ENCODE measurements around the gene NTN5. TPM values are rescaled to one million over a fixed set of nuclear protein-coding genes. Genes with fewer than 3 reads are reported as not detected.
A peak's percentile ranks its signal among the peaks of the same experiment; 100 is the strongest.

Gene NTN5
- total and polyA plus RNA-seq, 2 experiments from 2014 or later: 0.33 TPM; not detected in 1

DNA sequence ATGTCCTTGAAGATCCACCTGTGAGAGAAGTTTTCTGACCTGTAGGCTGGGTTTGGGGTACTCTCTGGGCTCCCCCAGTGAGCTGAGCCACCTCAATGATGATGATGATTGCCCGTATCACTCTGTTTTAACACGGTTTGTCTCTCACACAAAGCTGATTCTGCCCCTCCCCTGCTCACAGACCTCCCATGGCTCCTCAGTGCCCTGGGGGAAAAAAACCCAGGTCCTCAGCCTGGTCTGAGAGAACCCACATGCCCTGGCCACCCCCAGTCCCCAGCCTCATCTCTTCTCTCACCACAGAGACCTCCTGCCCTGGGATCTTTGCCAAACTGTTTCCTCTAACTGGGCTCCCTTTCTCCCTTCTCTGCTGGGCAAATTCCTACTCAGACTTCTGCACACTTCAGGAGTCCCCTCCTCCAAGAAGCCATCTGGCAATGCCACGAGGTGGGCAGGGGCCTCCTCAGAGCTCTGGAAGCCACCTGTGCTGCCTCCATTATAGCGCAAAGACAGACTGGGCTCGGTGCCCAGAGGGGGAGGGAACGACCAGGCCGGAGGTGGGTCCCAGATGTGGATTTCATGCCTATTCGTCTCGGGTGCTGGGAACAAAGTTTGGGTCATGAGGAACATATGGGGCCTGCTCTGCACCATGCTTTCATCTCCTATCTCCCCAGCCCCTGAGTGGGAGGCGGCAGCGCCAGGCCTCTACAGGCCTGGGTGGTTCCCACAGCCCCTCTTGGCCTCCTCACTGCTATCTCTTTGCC lies 18.3 kb downstream of the NTN5 start:
- TF ChIP-seq, protein P1, sequence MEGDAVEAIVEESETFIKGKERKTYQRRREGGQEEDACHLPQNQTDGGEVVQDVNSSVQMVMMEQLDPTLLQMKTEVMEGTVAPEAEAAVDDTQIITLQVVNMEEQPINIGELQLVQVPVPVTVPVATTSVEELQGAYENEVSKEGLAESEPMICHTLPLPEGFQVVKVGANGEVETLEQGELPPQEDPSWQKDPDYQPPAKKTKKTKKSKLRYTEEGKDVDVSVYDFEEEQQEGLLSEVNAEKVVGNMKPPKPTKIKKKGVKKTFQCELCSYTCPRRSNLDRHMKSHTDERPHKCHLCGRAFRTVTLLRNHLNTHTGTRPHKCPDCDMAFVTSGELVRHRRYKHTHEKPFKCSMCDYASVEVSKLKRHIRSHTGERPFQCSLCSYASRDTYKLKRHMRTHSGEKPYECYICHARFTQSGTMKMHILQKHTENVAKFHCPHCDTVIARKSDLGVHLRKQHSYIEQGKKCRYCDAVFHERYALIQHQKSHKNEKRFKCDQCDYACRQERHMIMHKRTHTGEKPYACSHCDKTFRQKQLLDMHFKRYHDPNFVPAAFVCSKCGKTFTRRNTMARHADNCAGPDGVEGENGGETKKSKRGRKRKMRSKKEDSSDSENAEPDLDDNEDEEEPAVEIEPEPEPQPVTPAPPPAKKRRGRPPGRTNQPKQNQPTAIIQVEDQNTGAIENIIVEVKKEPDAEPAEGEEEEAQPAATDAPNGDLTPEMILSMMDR (IDR thresholded peaks at IDR 0.05; ENCODE audit: poor library complexity): no peak
- TF ChIP-seq EZH2 (IDR thresholded peaks at IDR 0.05; ENCODE audit: borderline replicate concordance): no peak
- no peak for TF ChIP-seq EZH2phosphoT487 (IDR thresholded peaks at IDR 0.05; ENCODE audit: low read depth, severe bottlenecking, unreplicated experiment)
- no peaks in the 10 kb centered on the region for H3K9me3 ChIP-seq (ENCODE audit: low read depth)
- H3K4me3 ChIP-seq: no peak overlapping the region
- H3K9me2 ChIP-seq (replicated peaks; ENCODE audit: insufficient read depth): no peaks in the 10 kb centered on the region
- no peak overlapping the region for H3K4me2 ChIP-seq
- no peaks in the 10 kb centered on the region for H4K20me1 ChIP-seq (ENCODE audit: insufficient read depth, poor library complexity, severe bottlenecking)
- H3K36me3 ChIP-seq (replicated peaks; ENCODE audit: insufficient read depth, low read depth): no peaks in the 10 kb centered on the region
- 74% methylated on average over 11 of the region's 11 CpGs for WGBS (ENCODE audit: low lambda C conversion rate, missing lambda C conversion rate)
- no peaks in the 10 kb centered on the region for H3K27me3 ChIP-seq
- H3K4me1 ChIP-seq (ENCODE audit: insufficient read depth): no peaks in the 10 kb centered on the region
- H3K27ac ChIP-seq: no peak overlapping the region
- H3K79me2 ChIP-seq: no peaks in the 10 kb centered on the region
- DNase-seq (ENCODE audit: low spot score): peak; percentile 27
- no peak overlapping the region for H2AFZ ChIP-seq

DNA sequence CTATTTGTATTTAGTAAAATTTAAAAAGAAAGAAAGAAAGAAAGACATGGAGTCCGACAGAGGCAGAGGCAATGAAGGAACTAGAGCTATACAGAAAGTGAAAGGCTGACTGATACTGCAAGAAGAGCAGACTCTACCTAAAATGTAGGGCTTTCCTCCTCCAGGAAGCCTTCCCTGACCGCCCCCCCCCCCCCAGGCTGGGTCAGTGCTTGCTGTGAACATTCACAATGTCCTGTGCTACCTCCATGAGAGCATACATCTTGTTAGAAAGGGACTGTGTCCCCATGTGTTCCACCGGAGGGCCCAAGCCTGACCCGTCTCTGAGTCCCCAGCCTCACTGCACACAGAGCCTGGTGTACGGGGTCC lies 21.2 kb downstream of the NTN5 start:
- H3K9me3 ChIP-seq (ENCODE audit: low read depth): no peaks in the 10 kb centered on the region
- no peak for DNase-seq (ENCODE audit: low spot score)
- no peak for TF ChIP-seq EZH2phosphoT487 (IDR thresholded peaks at IDR 0.05; ENCODE audit: low read depth, severe bottlenecking, unreplicated experiment)
- no peak for TF ChIP-seq EZH2 (IDR thresholded peaks at IDR 0.05; ENCODE audit: borderline replicate concordance)
- TF ChIP-seq, protein P1 (IDR thresholded peaks at IDR 0.05; ENCODE audit: poor library complexity): no peak
- H3K4me2 ChIP-seq: no peak overlapping the region
- no peak overlapping the region for H3K27ac ChIP-seq
- 87% methylated on average over 5 of the region's 5 CpGs for WGBS (ENCODE audit: low lambda C conversion rate, missing lambda C conversion rate)
- H3K36me3 ChIP-seq (replicated peaks; ENCODE audit: insufficient read depth, low read depth): no peaks in the 10 kb centered on the region
- no peaks in the 10 kb centered on the region for H3K4me1 ChIP-seq (ENCODE audit: insufficient read depth)
- no peaks in the 10 kb centered on the region for H3K27me3 ChIP-seq
- no peaks in the 10 kb centered on the region for H4K20me1 ChIP-seq (ENCODE audit: insufficient read depth, poor library complexity, severe bottlenecking)
- no peak overlapping the region for H3K4me3 ChIP-seq
- H2AFZ ChIP-seq: no peak overlapping the region
- no peaks in the 10 kb centered on the region for H3K79me2 ChIP-seq
- no peaks in the 10 kb centered on the region for H3K9me2 ChIP-seq (replicated peaks; ENCODE audit: insufficient read depth)

DNA sequence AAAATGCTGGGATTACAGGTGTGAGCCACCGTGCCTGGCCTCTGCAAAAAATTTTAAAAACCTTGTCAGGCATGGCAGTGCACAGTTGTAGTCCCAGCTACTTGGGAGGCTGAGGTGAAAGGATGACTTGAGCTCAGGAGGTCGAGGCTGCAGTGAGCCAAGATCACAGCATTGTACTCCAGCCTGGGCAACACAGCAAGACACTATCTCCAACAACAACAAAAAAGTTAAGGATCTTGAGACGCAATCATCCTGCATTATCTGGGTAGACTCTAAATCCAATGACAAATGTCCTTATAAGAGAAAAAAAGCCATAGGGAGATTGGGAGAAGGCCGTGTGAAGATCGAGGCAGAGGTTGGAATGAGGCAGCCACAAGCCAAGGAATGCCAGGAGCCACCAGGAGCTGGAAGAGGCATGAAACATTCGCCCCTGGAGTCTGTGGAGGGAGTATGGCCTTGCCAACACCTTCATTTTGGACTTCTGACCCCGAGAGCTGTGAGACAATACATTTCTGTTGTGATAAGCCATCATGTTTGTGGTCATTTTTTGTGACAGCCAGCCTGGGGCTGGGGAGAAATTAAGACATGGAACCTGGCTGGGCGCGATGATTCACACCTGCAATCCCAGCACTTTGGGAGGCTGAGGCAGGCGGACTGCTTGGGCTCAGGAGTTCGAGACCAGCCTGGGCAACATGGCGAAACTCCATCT lies 21.7 kb downstream of the NTN5 start:
- Histone ChIP-seq H3K4me3 (no peak overlapping the region), H3K9me3 (ENCODE audit: low read depth) (no peaks in the 10 kb centered on the region), H3K79me2 (no peaks in the 10 kb centered on the region), H3K4me2 (no peak overlapping the region), H3K27ac (no peak overlapping the region), H3K36me3 (replicated peaks; ENCODE audit: insufficient read depth, low read depth) (no peaks in the 10 kb centered on the region), H3K4me1 (ENCODE audit: insufficient read depth) (no peaks in the 10 kb centered on the region), H3K27me3 (no peaks in the 10 kb centered on the region), H4K20me1 (ENCODE audit: insufficient read depth, poor library complexity, severe bottlenecking) (no peaks in the 10 kb centered on the region), H2AFZ (no peak overlapping the region), H3K9me2 (replicated peaks; ENCODE audit: insufficient read depth) (no peaks in the 10 kb centered on the region)
- no peak for DNase-seq (ENCODE audit: low spot score)
- 94% methylated on average over 12 of the region's 12 CpGs for WGBS (ENCODE audit: low lambda C conversion rate, missing lambda C conversion rate)
- no peak for TF ChIP-seq EZH2 (IDR thresholded peaks at IDR 0.05; ENCODE audit: borderline replicate concordance)
- TF ChIP-seq, protein P1 (IDR thresholded peaks at IDR 0.05; ENCODE audit: poor library complexity): no peak
- TF ChIP-seq EZH2phosphoT487 (IDR thresholded peaks at IDR 0.05; ENCODE audit: low read depth, severe bottlenecking, unreplicated experiment): no peak
